Measurements from ENCODE around the gene AKAP6. TPM values are rescaled to one million over a fixed set of nuclear protein-coding genes. Genes with fewer than 3 reads are reported as not detected.

The AKAP6 gene
- total and polyA plus RNA-seq, 2 of the 8 experiments (the other 6 are each of a cell fraction or from before 2014, with no cell fraction given): 0.09 to 0.89 TPM

GRCh38 chr14:32478050-32478449, 149.0 kb downstream of the AKAP6 start:
- Histone ChIP-seq H3K4me3 (ENCODE audit: extremely low read depth in 1 of 4, insufficient read depth in 2 of 4, low read depth in 3 of 4, low read length in 4 of 4) (no peak overlapping the region), H2BK5ac (ENCODE audit: low read depth, low read length) (no peak overlapping the region), H2BK12ac (ENCODE audit: low read depth, low read length) (no peak overlapping the region; the same call in 1 of the 2 replicates), H3K14ac (ENCODE audit: insufficient read length) (no peak overlapping the region), H2BK15ac (ENCODE audit: low read length) (no peak overlapping the region), H3K23ac (ENCODE audit: insufficient read length) (no peak overlapping the region), H3K36me3 (ENCODE audit: control insufficient read depth in 2 of 4, insufficient read depth in 4 of 4, low read length in 3 of 4) (no peaks in the 10 kb centered on the region), H3K4me1 (replicated peaks in 1 of 4; ENCODE audit: control insufficient read depth in 3 of 4, insufficient read depth in 4 of 4, low read length in 3 of 4) (peaks cover 0 to 3% (median 3%) of the 10 kb centered on the region in 4 experiments; a peak in 3 of 7 replicates), H3K56ac (replicated peaks; ENCODE audit: insufficient read length, low read depth, low read length) (no peak overlapping the region), H3K23me2 (ENCODE audit: low read depth, low read length) (no peaks in the 10 kb centered on the region), H2AFZ (ENCODE audit: low read length) (no peak overlapping the region), H3K4ac (replicated peaks; ENCODE audit: insufficient read length, low read depth, low read length) (no peak overlapping the region), H3K79me2 (ENCODE audit: control insufficient read depth in 1 of 2, insufficient read depth in 2 of 2, low read length in 2 of 2) (no peaks in the 10 kb centered on the region), H3K27ac (ENCODE audit: low read depth, low read length) (no peak overlapping the region), H4K5ac (ENCODE audit: insufficient read length, low read depth, low read length) (no peak overlapping the region), H3K9ac (replicated peaks in 1 of 4; ENCODE audit: extremely low read depth in 1 of 4, low read depth in 3 of 4, low read length in 3 of 4) (no peak overlapping the region), H3K27me3 (replicated peaks in 1 of 4; ENCODE audit: control insufficient read depth in 3 of 4, extremely low read depth in 1 of 4, insufficient read depth in 3 of 4, low read length in 3 of 4) (no peaks in the 10 kb centered on the region), H4K8ac (ENCODE audit: extremely low read depth, insufficient read depth, low read length) (no peak overlapping the region), H3K18ac (ENCODE audit: extremely low read depth, low read length) (no peak overlapping the region), H3K79me1 (ENCODE audit: low read depth, low read length) (no peaks in the 10 kb centered on the region), H4K91ac (replicated peaks; ENCODE audit: insufficient read length, low read length) (no peak overlapping the region), H2BK20ac (ENCODE audit: low read length) (no peak overlapping the region), H3K9me3 (ENCODE audit: insufficient read depth in 2 of 2, low read depth in 1 of 2, low read length in 1 of 2) (no peaks in the 10 kb centered on the region), H2AK5ac (ENCODE audit: low read depth, low read length) (no peak overlapping the region), H4K20me1 (replicated peaks in 1 of 2; ENCODE audit: control insufficient read depth in 1 of 2, insufficient read depth in 2 of 2, low read length in 2 of 2) (no peaks in the 10 kb centered on the region), H2BK120ac (replicated peaks; ENCODE audit: low read depth, low read length) (no peak overlapping the region), H3K4me2 (ENCODE audit: insufficient read depth in 1 of 2, low read depth in 2 of 2, low read length in 2 of 2) (no peak overlapping the region)
- DNase-seq (ENCODE audit: low read depth in 1 of 2, low spot score in 2 of 2) (no peak), FAIRE-seq (no peak)
- WGBS, 2 experiments (ENCODE audit: extremely low coverage in 1 of 2, insufficient coverage in 1 of 2, insufficient read length in 1 of 2, insufficient replicate concordance in 2 of 2, low coverage in 1 of 2, low lambda C conversion rate in 2 of 2, missing lambda C conversion rate in 1 of 2): 91% methylated on average over 3 of the region's 3 CpGs; no CpG with 5 or more reads in 1 of the 2 experiments
- ChIA-PET CTCF (ENCODE audit: partially characterized antibody) (interaction anchor here (0.9 to 1.6 kb wide), 6 partner anchors 13 to 551 kb away, joined by 3 to 4 read pairs (median 3); no protein-coding TSS in a partner anchor), POLR2A (ENCODE audit: partially characterized antibody) (no interaction called here)
- TF ChIP-seq CHD2 (IDR thresholded peaks at IDR 0.05; ENCODE audit: low read length) (no peak), GTF2F1 (IDR thresholded peaks at IDR 0.05; ENCODE audit: borderline replicate concordance, low read depth, low read length) (no peak), NRF1 (IDR thresholded peaks at IDR 0.05; ENCODE audit: low read depth, low read length) (no peak), USF2 (IDR thresholded peaks at IDR 0.05; ENCODE audit: low read length) (no peak), E2F6 (IDR thresholded peaks at IDR 0.05) (no peak), BACH1 (IDR thresholded peaks at IDR 0.05; ENCODE audit: low read length) (no peak), CTBP2 (IDR thresholded peaks at IDR 0.05; ENCODE audit: borderline replicate concordance, insufficient read depth, insufficient read length, low read length) (no peak), SP1 (IDR thresholded peaks at IDR 0.05; ENCODE audit: low read depth, low read length) (no peak), POLR2A (IDR thresholded peaks at IDR 0.05; ENCODE audit: control extremely low read depth in 1 of 2, low read depth in 2 of 2, low read length in 2 of 2) (no peak), BRCA1 (IDR thresholded peaks at IDR 0.05; ENCODE audit: low read depth, low read length) (no peak), MAX (IDR thresholded peaks at IDR 0.05) (no peak), TCF12 (IDR thresholded peaks at IDR 0.05; ENCODE audit: low read depth, low read length) (no peak), EGR1 (IDR thresholded peaks at IDR 0.05; ENCODE audit: borderline replicate concordance, low read depth, low read length) (no peak)
